Raji (cell line): ENCODE data around the gene LRMDA.

Source experiments
- POLR2A ChIP-seq: IDR thresholded peaks from 2 replicates; pipeline ENCODE4 v1.6.1; 2011; ENCODE audit warnings: low read depth, low read length, control low read depth; ENCODE audit not compliant: insufficient read depth

Gene LRMDA

GRCh38 chr10:76504823-76505222 lies 1073.4 kb downstream of the LRMDA start:
- TF ChIP-seq POLR2A: no peak

GRCh38 chr10:76509446-76509845 lies 1078.0 kb downstream of the LRMDA start:
- TF ChIP-seq POLR2A: no peak

GRCh38 chr10:76514321-76514720 lies 1082.9 kb downstream of the LRMDA start:
- no peak for TF ChIP-seq POLR2A

GRCh38 chr10:76514869-76515268 lies 1083.4 kb downstream of the LRMDA start:
- TF ChIP-seq POLR2A: no peak

- TF ChIP-seq POLR2A: no peak
Observed at GRCh38 chr10:76522547-76522946, 1091.1 kb downstream of the LRMDA start.

GRCh38 chr10:76523246-76523645 lies 1091.8 kb downstream of the LRMDA start:
- TF ChIP-seq POLR2A: no peak

GRCh38 chr10:76523791-76524351 lies 1092.4 kb downstream of the LRMDA start:
- TF ChIP-seq POLR2A: no peak

GRCh38 chr10:76540331-76540730 lies 1108.9 kb downstream of the LRMDA start:
- TF ChIP-seq POLR2A: no peak

GRCh38 chr10:76540786-76541185 lies 1109.4 kb downstream of the LRMDA start:
- TF ChIP-seq POLR2A: no peak

- TF ChIP-seq POLR2A: no peak
Observed at GRCh38 chr10:76541852-76542251, 1110.4 kb downstream of the LRMDA start.

- TF ChIP-seq POLR2A: no peak
Observed at GRCh38 chr10:76542307-76542930, 1111.0 kb downstream of the LRMDA start.

- no peak for TF ChIP-seq POLR2A
Observed at GRCh38 chr10:76543655-76544054, 1112.2 kb downstream of the LRMDA start.

- TF ChIP-seq POLR2A: no peak
Observed at GRCh38 chr10:76544789-76545188, 1113.4 kb downstream of the LRMDA start.

- TF ChIP-seq POLR2A: no peak
Observed at GRCh38 chr10:76546411-76546810, 1115.0 kb downstream of the LRMDA start.

- TF ChIP-seq POLR2A: no peak
Observed at GRCh38 chr10:76547352-76547972, 1116.0 kb downstream of the LRMDA start.

- TF ChIP-seq POLR2A: no peak
Observed at GRCh38 chr10:76548716-76549115, 1117.3 kb downstream of the LRMDA start.
